Fibroblast of skin of left biceps (primary cell): ENCODE data around the gene CNR2.
"Not testable (repeated sequence)": the region's sequence is repeated elsewhere in the genome, so short reads cannot be mapped to it uniquely, and the experiment has no call there.

ENCODE experiments used
- DNase-seq, 2 experiments: peaks; one replicate each; pipeline ENCODE4 v3.0.0-alpha.2; 2013; ENCODE audit warnings: low read depth in 2 of 2

The CNR2 gene

GRCh38 chr1:23916209-23917131, 3.3 kb upstream of the CNR2 start:
- DNase-seq, result peak; percentile 8 to 13

GRCh38 chr1:23915466-23915865, 2.3 kb upstream of the CNR2 start:
- DNase-seq, result no peak

GRCh38 chr1:23914921-23915320, 1.8 kb upstream of the CNR2 start:
- no peak for DNase-seq

- no peak for DNase-seq
These were observed 1.2 kb downstream of the CNR2 start for GRCh38 chr1:23911921-23912320.

- no peak for DNase-seq
These were observed 2.5 kb downstream of the CNR2 start for GRCh38 chr1:23910553-23911246.

GRCh38 chr1:23910144-23910543, 3.0 kb downstream of the CNR2 start:
- DNase-seq, result no peak

GRCh38 chr1:23909412-23909811, 3.8 kb downstream of the CNR2 start:
- no peak for DNase-seq

GRCh38 chr1:23908453-23909341, 4.5 kb downstream of the CNR2 start:
- DNase-seq, result no peak

GRCh38 chr1:23906731-23907130, 6.4 kb downstream of the CNR2 start:
- no peak for DNase-seq

- no peak for DNase-seq
These were observed 7.6 kb downstream of the CNR2 start for GRCh38 chr1:23905461-23906025.

- no peak for DNase-seq
These were observed 8.3 kb downstream of the CNR2 start for GRCh38 chr1:23904748-23905357.

GRCh38 chr1:23903754-23904153, 9.4 kb downstream of the CNR2 start:
- DNase-seq, result no peak

- DNase-seq, result no peak
These were observed 10.6 kb downstream of the CNR2 start for GRCh38 chr1:23902321-23903278.

- not testable (repeated sequence) for DNase-seq
These were observed 13.1 kb downstream of the CNR2 start for GRCh38 chr1:23900017-23900416.

GRCh38 chr1:23899070-23899469, 14.1 kb downstream of the CNR2 start:
- DNase-seq, result no peak

- DNase-seq, result no peak
These were observed 16.1 kb downstream of the CNR2 start for GRCh38 chr1:23897083-23897482.

GRCh38 chr1:23896491-23896890, 16.7 kb downstream of the CNR2 start:
- no peak for DNase-seq

- no peak for DNase-seq
These were observed 17.2 kb downstream of the CNR2 start for GRCh38 chr1:23895993-23896392.

GRCh38 chr1:23895082-23895481, 18.1 kb downstream of the CNR2 start:
- DNase-seq, result no peak

GRCh38 chr1:23889074-23889473, 24.1 kb downstream of the CNR2 start:
- DNase-seq, result no peak
